Upper lobe of left lung (tissue), 4 donors: Measurements from ENCODE around the gene SCAMP3.

Source experiments
- CTCF ChIP-seq, 6 experiments: fragments of 450-650 bp in 4 of 6; fragments of 200-600 bp in 2 of 6; sonication (generic) in 2 of 6; IDR thresholded peaks; one replicate each; pipeline ENCODE4 v1.5.1; 2016 to 2019; ENCODE audit warnings: antibody characterized with exemption in 6 of 6
- POLR2A ChIP-seq, 4 donors: fragments of 450-650 bp; IDR thresholded peaks; one replicate each; pipeline ENCODE4 v1.5.1; 2016 to 2017; ENCODE audit warnings: antibody characterized with exemption in 4 of 4, mild to moderate bottlenecking in 2 of 4

GRCh38 chr1:155304558-155305063 is 42.5 kb upstream of the SCAMP3 start:
- TF ChIP-seq POLR2A (IDR thresholded peaks at IDR 0.05) (no peak), CTCF (IDR thresholded peaks at IDR 0.05) (no peak)
